SIG-M5 (cell line): Measurements from ENCODE around the gene RETREG1.
"Not testable (repeated sequence)": the region's sequence is repeated elsewhere in the genome, so short reads cannot be mapped to it uniquely, and the experiment has no call there.

Experiments
- DNase-seq: peaks from one replicate; lab custom pipeline; 2025; lab: John Stamatoyannopoulos, UW

The RETREG1 gene

DNA sequence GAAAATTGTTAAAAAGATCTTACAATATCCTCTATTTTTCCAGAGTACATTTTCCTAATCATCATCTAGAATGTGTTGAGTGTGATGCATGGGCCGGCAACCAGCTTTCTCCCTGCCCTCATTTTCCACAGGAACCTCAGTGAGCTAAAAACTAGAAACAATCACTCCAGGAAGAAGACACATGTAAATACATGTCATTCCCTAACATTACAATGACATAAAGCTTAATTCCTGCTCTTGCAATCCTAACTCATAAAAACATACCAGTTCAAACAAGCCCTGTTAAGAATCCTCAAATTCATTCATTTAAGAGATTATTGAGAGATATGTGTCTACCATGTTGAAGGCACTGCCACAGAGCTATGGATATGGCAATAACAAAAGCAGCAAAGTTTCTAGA lies 132.7 kb downstream of the RETREG1 start:
- DNase-seq, result no peak

GRCh38 chr5:16483361-16483760 lies 133.4 kb downstream of the RETREG1 start:
- no peak for DNase-seq

- no peak for DNase-seq
Observed at GRCh38 chr5:16482891-16483290, 133.9 kb downstream of the RETREG1 start.

- DNase-seq, result no peak
Observed at GRCh38 chr5:16480821-16481538, 135.8 kb downstream of the RETREG1 start.

GRCh38 chr5:16480144-16480543 lies 136.7 kb downstream of the RETREG1 start:
- DNase-seq, result no peak

DNA sequence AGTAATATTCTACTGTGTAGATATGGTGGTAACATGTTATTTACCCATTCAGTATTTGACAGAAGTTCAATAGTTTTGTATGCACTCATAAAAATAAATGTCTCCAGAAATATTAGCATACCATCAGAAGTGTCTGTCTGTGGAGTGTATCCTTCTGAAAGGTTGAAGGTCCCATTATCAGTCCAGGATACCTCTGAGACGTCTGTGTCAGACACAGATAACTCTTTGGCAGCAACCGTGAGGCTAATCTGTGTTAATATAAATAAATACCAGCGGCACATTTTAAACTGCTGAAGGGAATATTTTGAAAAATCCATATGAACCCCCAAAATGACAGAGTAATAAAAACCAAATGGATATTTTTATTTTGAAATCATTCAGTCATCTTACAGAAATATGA lies 139.3 kb downstream of the RETREG1 start:
- DNase-seq, result no peak

DNA sequence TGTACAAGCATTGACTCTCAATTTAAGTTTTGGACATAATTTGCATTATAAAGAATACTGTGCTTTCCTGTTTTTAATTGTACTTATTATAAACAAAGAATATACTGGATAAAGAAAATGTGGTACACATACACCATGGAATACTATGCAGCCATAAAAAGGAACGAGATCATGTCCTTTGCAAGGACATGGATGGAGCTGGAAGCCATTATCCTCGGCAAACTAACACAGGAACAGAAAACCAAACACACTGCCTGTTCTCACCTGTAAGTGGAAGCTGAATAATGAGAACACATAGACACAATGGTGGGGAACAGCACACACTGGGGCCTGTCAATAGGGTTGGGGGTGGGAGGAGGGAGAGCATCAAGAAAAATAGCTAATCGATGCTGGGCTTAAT lies 140.4 kb downstream of the RETREG1 start:
- DNase-seq, result not testable (repeated sequence)

DNA sequence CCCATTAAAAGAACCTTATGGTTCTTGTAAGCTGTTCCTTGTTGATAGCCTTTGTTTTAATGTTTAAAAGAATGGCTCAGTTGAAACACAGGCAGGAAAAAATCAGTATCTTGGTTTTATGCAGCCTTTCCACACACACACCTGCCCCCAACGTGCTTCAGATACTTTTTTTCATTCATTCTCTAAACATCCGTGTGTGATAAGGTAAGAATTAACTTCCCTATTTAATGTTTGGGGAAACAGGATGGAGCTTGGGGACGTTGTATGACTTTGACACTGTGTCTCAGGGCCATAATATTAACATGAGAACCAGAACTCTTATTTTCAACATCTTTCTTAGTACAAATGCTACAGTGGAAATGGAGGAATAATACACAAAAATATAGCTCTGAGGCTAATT lies 145.4 kb downstream of the RETREG1 start:
- no peak for DNase-seq

GRCh38 chr5:16467363-16468219 lies 149.2 kb downstream of the RETREG1 start:
- DNase-seq, result no peak

DNA sequence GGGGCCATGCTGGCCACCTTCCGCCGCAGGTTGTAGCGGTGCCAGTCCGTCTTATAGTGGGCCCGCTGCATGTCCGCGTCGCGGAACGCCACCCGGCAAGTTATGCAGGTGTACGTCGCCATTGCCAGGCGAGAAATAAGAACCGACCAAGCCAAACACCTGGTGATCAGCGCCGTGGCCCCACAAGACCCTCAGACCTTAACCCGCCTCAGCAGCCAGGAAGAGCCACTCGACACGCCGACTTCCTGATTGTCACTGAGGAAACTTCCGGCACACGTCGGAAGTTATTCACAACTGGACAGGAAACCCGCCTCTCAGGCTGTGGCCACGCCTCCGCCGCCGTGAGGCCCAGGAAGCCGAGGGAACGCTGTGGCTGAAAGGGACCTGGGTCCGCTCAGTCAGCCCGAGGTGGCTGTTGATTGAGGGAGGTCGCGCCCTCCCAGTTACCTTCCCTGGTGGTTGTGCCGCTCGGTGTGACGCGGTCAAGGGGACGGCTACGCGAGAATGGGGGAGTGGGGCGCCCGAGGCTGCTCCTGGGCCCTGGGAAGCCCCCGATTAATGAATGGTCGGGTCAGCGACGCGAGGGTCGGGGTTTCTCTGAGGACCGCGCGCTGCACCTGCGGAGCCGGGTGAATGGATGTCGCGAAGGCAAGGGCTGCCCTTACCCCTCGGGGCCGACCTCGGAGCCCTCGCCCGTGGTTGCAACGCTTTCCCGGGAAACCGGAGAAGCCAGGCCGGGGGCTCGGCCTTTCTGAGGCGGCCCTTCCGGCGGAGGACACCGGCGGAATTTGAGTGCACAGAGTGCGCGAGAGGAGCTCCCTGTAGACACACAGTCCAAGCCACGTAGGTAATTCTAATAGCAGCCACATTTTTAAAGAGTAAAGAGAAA lies 151.0 kb downstream of the RETREG1 start, which contains the start of gene ZNF622:
Gene ZNF622, minus strand, starts transcription at position 257 of the 889 bp plus-strand sequence. Its CDS starts 135 bp downstream, at position 122.
- DNase-seq, result peak; percentile 81

- DNase-seq, result no peak
Observed at GRCh38 chr5:16464664-16465543, 151.9 kb downstream of the RETREG1 start.

GRCh38 chr5:16464231-16464630 lies 152.6 kb downstream of the RETREG1 start:
- DNase-seq, result no peak

- no peak for DNase-seq
Observed at GRCh38 chr5:16461782-16462181, 155.0 kb downstream of the RETREG1 start.

DNA sequence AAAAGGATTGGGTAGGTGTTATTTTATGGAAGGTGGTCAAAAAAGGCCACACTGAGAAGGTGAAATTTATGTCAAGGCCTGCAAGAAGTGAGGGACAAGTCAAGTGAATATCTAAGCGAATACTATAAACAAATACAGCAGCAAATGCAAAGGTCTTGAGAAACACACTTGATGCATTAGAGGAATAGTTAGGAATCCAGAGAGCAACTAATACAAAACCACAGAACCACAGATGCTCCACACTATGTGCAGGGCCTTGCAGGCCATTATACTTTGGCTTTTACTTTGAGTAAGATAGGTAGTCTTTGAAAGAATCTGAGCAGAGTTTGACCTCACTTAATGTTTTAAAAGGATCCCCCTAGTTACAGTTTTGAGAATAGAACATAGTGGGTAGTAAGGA lies 155.8 kb downstream of the RETREG1 start:
- no peak for DNase-seq

- DNase-seq, result no peak
Observed at GRCh38 chr5:16459451-16459850, 157.3 kb downstream of the RETREG1 start.

GRCh38 chr5:16457853-16458252 lies 158.9 kb downstream of the RETREG1 start:
- no peak for DNase-seq

- DNase-seq, result no peak
Observed at GRCh38 chr5:16457451-16457850, 159.3 kb downstream of the RETREG1 start.

GRCh38 chr5:16456103-16456832 lies 160.5 kb downstream of the RETREG1 start:
- no peak for DNase-seq

GRCh38 chr5:16455668-16456067 lies 161.1 kb downstream of the RETREG1 start:
- DNase-seq, result no peak

DNA sequence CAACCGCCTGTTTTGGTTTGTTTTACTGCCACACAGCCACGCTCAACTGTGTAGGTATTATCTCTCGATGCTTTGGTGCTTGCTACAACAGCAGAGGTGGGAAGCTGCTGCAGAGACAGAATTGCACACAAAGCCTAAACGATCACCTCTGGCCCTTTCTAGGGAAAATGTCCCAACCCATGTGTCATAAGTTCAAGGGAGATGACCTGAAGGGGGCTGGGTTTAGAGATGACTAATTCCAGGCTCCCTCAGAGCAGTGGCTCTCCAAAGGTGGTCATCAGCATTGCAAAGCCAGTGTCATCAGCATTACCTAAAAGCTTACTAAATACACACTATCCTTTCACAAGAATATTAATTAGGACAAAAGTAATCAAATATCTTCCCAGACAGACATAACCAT lies 162.1 kb downstream of the RETREG1 start:
- DNase-seq, result no peak
